Panc1 (cell line): ENCODE results near the gene GRID2. TPM values are rescaled to one million over a fixed set of nuclear protein-coding genes. Genes with fewer than 3 reads are reported as not detected.

ENCODE experiments used
- ATAC-seq: fragments of 200-7000 bp; cut with Tn5 transposase; 2 replicates; pipeline ENCODE4 v1.9.1; 2020; ENCODE audit warnings: mild to moderate bottlenecking, moderate library complexity
- BruUV-seq: library from RNA; stranded (reverse); fragments of 400-500 nt; replicated peaks from 2 replicates; lab custom pipeline; 2021; lab: Mats Ljungman, UMichigan
- CTCF ChIA-PET: fragments of 300-600 bp; sonication (Branson Sonifier 250); formaldehyde crosslinking; loops from one replicate; lab custom pipeline; 2022; ENCODE audit warnings: antibody characterized with exemption; lab: Charles Lee
- POLR2A ChIA-PET: fragments of 300-600 bp; sonication (Branson Sonifier 250); formaldehyde crosslinking; loops from one replicate; lab custom pipeline; 2022; ENCODE audit warnings: antibody characterized with exemption; lab: Charles Lee
- DNase-seq: peaks from one replicate; pipeline ENCODE4 v3.0.0-alpha.2; 2010; ENCODE audit warnings: low read depth, low spot score
- H3K27ac ChIP-seq: 2 replicates; pipeline ENCODE4 v1.5.1; 2011; ENCODE audit warnings: mild to moderate bottlenecking, low read length, inconsistent platforms
- H3K27me3 ChIP-seq: fragments of 200-500 bp; sonication (Bioruptor generic); 2 replicates; pipeline ENCODE4 v1.6.0; 2014; ENCODE audit warnings: low read length, inconsistent platforms; ENCODE audit not compliant: control insufficient read depth, insufficient read depth
- H3K36me3 ChIP-seq: fragments of 200-500 bp; sonication (Bioruptor generic); 2 replicates; pipeline ENCODE4 v1.5.1; 2014; ENCODE audit warnings: inconsistent platforms, mild to moderate bottlenecking, low read length, moderate library complexity; ENCODE audit not compliant: control insufficient read depth, insufficient read depth
- H3K4me1 ChIP-seq: 2 replicates; pipeline ENCODE4 v1.5.1; 2011; ENCODE audit warnings: inconsistent platforms, mild to moderate bottlenecking, low read length, moderate library complexity; ENCODE audit not compliant: control insufficient read depth, insufficient read depth
- H3K4me3 ChIP-seq, 2 experiments: 2 replicates each; pipeline ENCODE4 v1.5.1; 2011 to 2012; ENCODE audit warnings: low read depth in 2 of 2, low read length in 2 of 2, mild to moderate bottlenecking in 2 of 2, inconsistent platforms in 1 of 2, moderate library complexity in 1 of 2
- H3K9me3 ChIP-seq: fragments of 200-500 bp; sonication (Bioruptor generic); 2 replicates; pipeline ENCODE4 v1.5.1; 2014; ENCODE audit warnings: low read depth, mild to moderate bottlenecking, inconsistent platforms, low read length, moderate library complexity; ENCODE audit not compliant: control insufficient read depth, insufficient read depth
- POLR2AphosphoS5 ChIP-seq: IDR thresholded peaks from 2 replicates; pipeline ENCODE4 v1.6.1; 2012; ENCODE audit warnings: mild to moderate bottlenecking, low read depth, low read length, moderate library complexity
- SIN3A ChIP-seq: IDR thresholded peaks from 2 replicates; pipeline ENCODE4 v1.6.1; 2012; ENCODE audit warnings: low read depth, mild to moderate bottlenecking, low read length, moderate library complexity, borderline replicate concordance; ENCODE audit not compliant: insufficient read depth
- TCF7L2 ChIP-seq: IDR thresholded peaks from 2 replicates; pipeline ENCODE4 v1.6.1; 2011; ENCODE audit warnings: mild to moderate bottlenecking, low read depth, low read length, inconsistent platforms
- in situ Hi-C: cut with HindIII; loops from 2 replicates; pipeline ENCODE4 v1.10.0; 2016; ENCODE audit warnings: low sequenced_read_pairs, low pct_unique_long_range_greater_than_20kb
- intact Hi-C: fragments of 100-400 bp; cut with micrococcal nuclease; formaldehyde crosslinking; loops from one replicate; pipeline ENCODE4 v1.10.0; 2022; ENCODE audit not compliant: unreplicated experiment
- total RNA-seq: library from RNA; stranded (reverse); gene quantifications from one replicate; pipeline ENCODE4 v1.2.1, GENCODE V29; 2021; ENCODE audit not compliant: unreplicated experiment
- TF ChIP-seq, protein P1 (sequence below), 2 experiments: IDR thresholded peaks; 2 replicates each; pipeline ENCODE4 v1.6.1; 2011 to 2012; ENCODE audit warnings: low read depth in 2 of 2, control low read depth in 1 of 2, low read length in 1 of 2, mild to moderate bottlenecking in 1 of 2, moderate library complexity in 1 of 2; ENCODE audit not compliant: insufficient read depth in 1 of 2
- TF ChIP-seq, protein P2 (sequence below): fragments of 450-650 bp; IDR thresholded peaks from 2 replicates; pipeline ENCODE4 v1.5.1; 2017; ENCODE audit warnings: mild to moderate bottlenecking

Gene GRID2
- total RNA-seq, 1 experiment from 2014 or later: 0.08 TPM

DNA sequence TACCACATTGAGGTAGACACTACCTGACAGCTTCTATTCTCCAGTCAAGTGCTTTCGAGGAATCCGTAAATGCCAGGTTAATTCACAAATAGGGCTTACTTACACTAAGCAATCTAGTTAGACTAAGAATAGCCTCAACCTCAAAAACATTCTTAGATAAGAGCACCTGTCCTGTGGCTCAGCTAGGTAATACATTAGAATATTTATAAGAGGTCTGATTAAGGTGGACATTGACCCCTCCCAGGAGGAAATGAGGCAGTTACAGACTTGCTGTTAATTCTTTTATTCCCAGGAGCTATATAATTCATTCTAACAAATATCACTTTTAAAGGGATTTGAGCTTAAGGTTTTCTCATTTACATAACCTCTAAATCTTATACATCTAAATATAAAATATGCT is 758.1 kb downstream of the GRID2 start:
- H3K27me3 ChIP-seq: no peaks in the 10 kb centered on the region
- H3K9me3 ChIP-seq: no peaks in the 10 kb centered on the region
- in situ Hi-C loops: no loop called here
- no peak for ATAC-seq
- TF ChIP-seq SIN3A: no peak
- TF ChIP-seq POLR2AphosphoS5: no peak
- TF ChIP-seq TCF7L2: no peak
- TF ChIP-seq, protein P1, sequence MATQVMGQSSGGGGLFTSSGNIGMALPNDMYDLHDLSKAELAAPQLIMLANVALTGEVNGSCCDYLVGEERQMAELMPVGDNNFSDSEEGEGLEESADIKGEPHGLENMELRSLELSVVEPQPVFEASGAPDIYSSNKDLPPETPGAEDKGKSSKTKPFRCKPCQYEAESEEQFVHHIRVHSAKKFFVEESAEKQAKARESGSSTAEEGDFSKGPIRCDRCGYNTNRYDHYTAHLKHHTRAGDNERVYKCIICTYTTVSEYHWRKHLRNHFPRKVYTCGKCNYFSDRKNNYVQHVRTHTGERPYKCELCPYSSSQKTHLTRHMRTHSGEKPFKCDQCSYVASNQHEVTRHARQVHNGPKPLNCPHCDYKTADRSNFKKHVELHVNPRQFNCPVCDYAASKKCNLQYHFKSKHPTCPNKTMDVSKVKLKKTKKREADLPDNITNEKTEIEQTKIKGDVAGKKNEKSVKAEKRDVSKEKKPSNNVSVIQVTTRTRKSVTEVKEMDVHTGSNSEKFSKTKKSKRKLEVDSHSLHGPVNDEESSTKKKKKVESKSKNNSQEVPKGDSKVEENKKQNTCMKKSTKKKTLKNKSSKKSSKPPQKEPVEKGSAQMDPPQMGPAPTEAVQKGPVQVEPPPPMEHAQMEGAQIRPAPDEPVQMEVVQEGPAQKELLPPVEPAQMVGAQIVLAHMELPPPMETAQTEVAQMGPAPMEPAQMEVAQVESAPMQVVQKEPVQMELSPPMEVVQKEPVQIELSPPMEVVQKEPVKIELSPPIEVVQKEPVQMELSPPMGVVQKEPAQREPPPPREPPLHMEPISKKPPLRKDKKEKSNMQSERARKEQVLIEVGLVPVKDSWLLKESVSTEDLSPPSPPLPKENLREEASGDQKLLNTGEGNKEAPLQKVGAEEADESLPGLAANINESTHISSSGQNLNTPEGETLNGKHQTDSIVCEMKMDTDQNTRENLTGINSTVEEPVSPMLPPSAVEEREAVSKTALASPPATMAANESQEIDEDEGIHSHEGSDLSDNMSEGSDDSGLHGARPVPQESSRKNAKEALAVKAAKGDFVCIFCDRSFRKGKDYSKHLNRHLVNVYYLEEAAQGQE (IDR thresholded peaks at IDR 0.05; ENCODE audit: insufficient read depth in 1 of 2, low read depth in 2 of 2, low read length in 1 of 2): no peak
- TF ChIP-seq, protein P2, sequence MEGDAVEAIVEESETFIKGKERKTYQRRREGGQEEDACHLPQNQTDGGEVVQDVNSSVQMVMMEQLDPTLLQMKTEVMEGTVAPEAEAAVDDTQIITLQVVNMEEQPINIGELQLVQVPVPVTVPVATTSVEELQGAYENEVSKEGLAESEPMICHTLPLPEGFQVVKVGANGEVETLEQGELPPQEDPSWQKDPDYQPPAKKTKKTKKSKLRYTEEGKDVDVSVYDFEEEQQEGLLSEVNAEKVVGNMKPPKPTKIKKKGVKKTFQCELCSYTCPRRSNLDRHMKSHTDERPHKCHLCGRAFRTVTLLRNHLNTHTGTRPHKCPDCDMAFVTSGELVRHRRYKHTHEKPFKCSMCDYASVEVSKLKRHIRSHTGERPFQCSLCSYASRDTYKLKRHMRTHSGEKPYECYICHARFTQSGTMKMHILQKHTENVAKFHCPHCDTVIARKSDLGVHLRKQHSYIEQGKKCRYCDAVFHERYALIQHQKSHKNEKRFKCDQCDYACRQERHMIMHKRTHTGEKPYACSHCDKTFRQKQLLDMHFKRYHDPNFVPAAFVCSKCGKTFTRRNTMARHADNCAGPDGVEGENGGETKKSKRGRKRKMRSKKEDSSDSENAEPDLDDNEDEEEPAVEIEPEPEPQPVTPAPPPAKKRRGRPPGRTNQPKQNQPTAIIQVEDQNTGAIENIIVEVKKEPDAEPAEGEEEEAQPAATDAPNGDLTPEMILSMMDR: no peak
- no peak overlapping the region for H3K4me3 ChIP-seq
- ChIA-PET POLR2A (no interaction called here), CTCF (no interaction called here)
- H3K36me3 ChIP-seq: no peaks in the 10 kb centered on the region
- intact Hi-C loops: no loop called here
- no peak for DNase-seq
- no TSS peak for BruUV-seq
- no peak overlapping the region for H3K27ac ChIP-seq
- H3K4me1 ChIP-seq: no peaks in the 10 kb centered on the region

DNA sequence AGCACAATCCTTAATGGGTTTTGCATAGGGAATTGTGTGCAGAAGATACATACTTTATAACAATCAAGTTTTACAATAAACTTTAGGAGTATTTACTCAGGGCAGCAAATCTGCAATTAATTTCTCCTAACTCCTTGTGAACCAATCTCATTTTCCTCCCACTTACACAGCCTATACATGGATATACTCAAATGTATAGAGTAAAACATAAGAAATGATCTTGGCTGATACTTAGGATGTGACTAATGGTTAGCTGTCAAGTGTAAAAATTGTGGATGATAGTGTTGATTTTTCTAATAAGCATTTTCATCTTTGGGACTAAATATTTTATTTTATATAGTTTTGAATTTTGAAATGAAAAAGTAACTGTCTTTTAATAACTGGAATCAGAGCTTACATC is 759.6 kb downstream of the GRID2 start:
- BruUV-seq: no TSS peak
- in situ Hi-C loops: no loop called here
- ChIA-PET POLR2A (no interaction called here), CTCF (no interaction called here)
- no peaks in the 10 kb centered on the region for H3K36me3 ChIP-seq
- no peak overlapping the region for H3K27ac ChIP-seq
- H3K4me3 ChIP-seq: no peak overlapping the region
- ATAC-seq (no peak), DNase-seq (no peak)
- no peaks in the 10 kb centered on the region for H3K27me3 ChIP-seq
- H3K4me1 ChIP-seq: no peaks in the 10 kb centered on the region
- H3K9me3 ChIP-seq: no peaks in the 10 kb centered on the region
- intact Hi-C loops: no loop called here
- no peak for TF ChIP-seq TCF7L2
- no peak for TF ChIP-seq POLR2AphosphoS5
- TF ChIP-seq, protein P1 (IDR thresholded peaks at IDR 0.05; ENCODE audit: insufficient read depth in 1 of 2, low read depth in 2 of 2, low read length in 1 of 2): no peak
- no peak for TF ChIP-seq SIN3A
- TF ChIP-seq, protein P2: no peak
